Prostate gland (tissue), 2 donors: ENCODE data around the gene TRIO. TPM values are rescaled to one million over a fixed set of nuclear protein-coding genes. Genes with fewer than 3 reads are reported as not detected.

Experiments used
- DNase-seq: peaks from one replicate; pipeline ENCODE4 v3.0.0-alpha.2; 2019; ENCODE audit warnings: low spot score
- H3K27ac ChIP-seq, 2 donors: fragments of 200-600 bp; sonication (generic); 2 replicates each; pipeline ENCODE4 v1.5.1; 2017 to 2019
- H3K27me3 ChIP-seq: fragments of 200-600 bp; sonication (generic); replicated peaks from 2 replicates; pipeline ENCODE4 v1.5.1; 2019; ENCODE audit not compliant: insufficient read depth
- H3K36me3 ChIP-seq, 2 donors: fragments of 200-600 bp; sonication (generic); 1 replicate in 1 of 2; 2 replicates in 1 of 2; pipeline versions ENCODE4 v1.5.1 to v1.8.1; 2017 to 2019
- H3K4me1 ChIP-seq: fragments of 200-600 bp; sonication (generic); replicated peaks from 2 replicates; pipeline ENCODE4 v1.5.1; 2019
- H3K4me3 ChIP-seq, 2 donors: fragments of 200-600 bp; sonication (generic); 2 replicates each; pipeline ENCODE4 v1.5.1; 2017 to 2019
- H3K9me3 ChIP-seq: fragments of 200-600 bp; sonication (generic); 2 replicates; pipeline ENCODE4 v1.5.1; 2017
- CTCF ChIP-seq, 4 experiments: fragments of 200-600 bp in 2 of 4; fragments of 450-650 bp in 2 of 4; sonication (generic) in 2 of 4; IDR thresholded peaks; 1 replicate in 3 of 4; 2 replicates in 1 of 4; pipeline ENCODE4 v1.5.1; 2016 to 2019; ENCODE audit warnings: antibody characterized with exemption in 4 of 4, mild to moderate bottlenecking in 2 of 4, moderate library complexity in 2 of 4
- POLR2A ChIP-seq: fragments of 450-650 bp; IDR thresholded peaks from one replicate; pipeline ENCODE4 v1.6.1; 2016; ENCODE audit warnings: antibody characterized with exemption, mild to moderate bottlenecking
- POLR2AphosphoS5 ChIP-seq: sonication (generic); formaldehyde crosslinking; IDR thresholded peaks from one replicate; pipeline ENCODE4 v1.6.1; 2017; ENCODE audit warnings: antibody characterized with exemption
- WGBS: methylation state at CpG from one replicate; pipeline ENCODE4 v1.1.5; 2018; 5-methylcytosine and 5-hydroxymethylcytosine counted together
- intact Hi-C: fragments of 100-400 bp; cut with DNase I; formaldehyde crosslinking; loops from one replicate; pipeline ENCODE4 v1.14.2; 2022
- total RNA-seq, 2 donors: library from RNA; depleted of rRNA; stranded (reverse); fragments of >200 nt; gene quantifications; one replicate each; pipeline ENCODE4 v1.1.0, GENCODE V29; 2016

The TRIO gene
- total RNA-seq, 2 donors from 2014 or later, result 90.3 to 197 TPM

GRCh38 chr5:14268738-14269137 is 125.6 kb downstream of the TRIO start:
- H3K27me3 ChIP-seq, result no peaks in the 10 kb centered on the region
- peaks cover 19% of the 10 kb centered on the region for H3K4me1 ChIP-seq
- WGBS, result 42% methylated on average over 5 of the region's 5 CpGs
- no peak for TF ChIP-seq POLR2A
- no peak for TF ChIP-seq CTCF (IDR thresholded peaks at IDR 0.05)
- no peak for TF ChIP-seq POLR2AphosphoS5
- H3K4me3 ChIP-seq, result no peak overlapping the region
- intact Hi-C loops, result loop anchor here (5.0 kb wide), 3 partner anchors 86 to 281 kb away; no protein-coding TSS in a partner anchor
- DNase-seq, result no peak
- H3K27ac ChIP-seq, result peak overlapping the region; percentile 5 to 43
- no peaks in the 10 kb centered on the region for H3K36me3 ChIP-seq
- H3K9me3 ChIP-seq, result no peaks in the 10 kb centered on the region

- Histone ChIP-seq H3K36me3 (no peaks in the 10 kb centered on the region), H3K4me3 (no peak overlapping the region), H3K9me3 (no peaks in the 10 kb centered on the region), H3K27ac (peak overlapping the region; percentile 42 to 43), H3K27me3 (no peaks in the 10 kb centered on the region), H3K4me1 (peaks cover 19% of the 10 kb centered on the region)
- WGBS, result 41% methylated on average over 2 of the region's 2 CpGs
- intact Hi-C loops, result loop anchor here (5.0 kb wide), 3 partner anchors 87 to 282 kb away; no protein-coding TSS in a partner anchor
- no peak for DNase-seq
- TF ChIP-seq CTCF (IDR thresholded peaks at IDR 0.05), result no peak
- no peak for TF ChIP-seq POLR2A
- no peak for TF ChIP-seq POLR2AphosphoS5
These were observed 126.3 kb downstream of the TRIO start for GRCh38 chr5:14269395-14269794.

- H3K4me3 ChIP-seq, result no peak overlapping the region
- no peak for DNase-seq
- H3K4me1 ChIP-seq, result peaks cover 19% of the 10 kb centered on the region
- TF ChIP-seq POLR2AphosphoS5 (no peak), CTCF (IDR thresholded peaks at IDR 0.05) (peak; percentile 52 to 76 (median 72)), POLR2A (no peak)
- H3K27me3 ChIP-seq, result no peaks in the 10 kb centered on the region
- intact Hi-C loops, result loop anchor here (2.0 to 5.0 kb wide), 2 partner anchors 159 to 273 kb away; no protein-coding TSS in a partner anchor
- no peaks in the 10 kb centered on the region for H3K9me3 ChIP-seq
- H3K36me3 ChIP-seq, result no peaks in the 10 kb centered on the region
- WGBS, result 20% methylated on average over 3 of the region's 3 CpGs
- peak overlapping the region; percentile 42 to 43 for H3K27ac ChIP-seq
These were observed 127.1 kb downstream of the TRIO start for GRCh38 chr5:14270209-14270702.

GRCh38 chr5:14272548-14273205 is 129.5 kb downstream of the TRIO start:
- Histone ChIP-seq H3K27me3 (no peaks in the 10 kb centered on the region), H3K4me3 (no peak overlapping the region), H3K4me1 (peaks cover 15% of the 10 kb centered on the region), H3K36me3 (no peaks in the 10 kb centered on the region), H3K9me3 (no peaks in the 10 kb centered on the region), H3K27ac (peak overlapping the region; percentile 40 to 61)
- WGBS, result 32% methylated on average over 4 of the region's 4 CpGs
- no peak for DNase-seq
- TF ChIP-seq POLR2AphosphoS5 (no peak), CTCF (IDR thresholded peaks at IDR 0.05) (no peak), POLR2A (no peak)
- intact Hi-C loops, result loop anchor here (5.0 kb wide), 1 partner anchor 275 kb away; no protein-coding TSS in a partner anchor
